ENCODE results near the gene COX17.

Gene COX17

DNA sequence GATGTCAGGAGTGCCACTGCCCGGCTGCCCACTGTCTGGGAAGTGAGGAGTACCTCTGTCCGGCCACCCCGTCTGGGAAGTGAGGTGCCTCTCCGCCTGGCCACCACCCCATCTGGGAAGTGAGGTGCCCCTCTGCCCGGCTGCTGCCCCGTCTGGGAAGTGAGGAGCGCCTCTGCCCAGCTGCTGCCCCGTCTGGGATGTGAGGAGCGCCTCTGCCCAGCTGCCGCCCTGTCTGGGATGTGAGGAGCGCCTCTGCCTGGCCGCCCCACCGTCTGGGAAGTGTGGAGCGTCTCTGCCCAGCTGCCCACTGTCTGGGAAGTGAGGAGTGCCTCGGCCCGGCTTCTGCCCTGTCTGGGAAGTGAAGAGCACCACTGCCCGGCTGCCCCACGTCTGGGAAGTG is 3.3 kb downstream of the COX17 start:
- DNase-seq (ENCODE audit: low spot score), result no peak

DNA sequence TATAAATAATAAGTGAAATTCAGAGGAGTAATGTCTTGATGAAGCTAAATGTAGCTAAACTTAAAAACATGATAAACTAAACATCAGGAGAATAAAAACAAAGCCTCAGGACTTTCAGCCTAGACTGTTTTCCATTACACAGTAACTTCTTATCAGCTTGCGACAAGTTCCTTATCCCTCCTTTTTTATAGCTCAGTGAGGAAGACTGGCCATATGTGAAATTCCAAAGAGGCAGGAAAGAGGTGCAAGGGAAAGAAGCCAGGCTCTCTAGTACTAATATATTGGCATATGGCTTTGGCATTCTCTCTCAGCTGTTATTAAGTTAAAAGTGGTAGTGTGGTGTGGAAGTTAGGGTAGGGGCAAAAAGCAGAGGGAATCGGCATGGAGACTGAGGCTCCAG is 4.4 kb downstream of the COX17 start:
- no peak for DNase-seq (ENCODE audit: low spot score)

DNA sequence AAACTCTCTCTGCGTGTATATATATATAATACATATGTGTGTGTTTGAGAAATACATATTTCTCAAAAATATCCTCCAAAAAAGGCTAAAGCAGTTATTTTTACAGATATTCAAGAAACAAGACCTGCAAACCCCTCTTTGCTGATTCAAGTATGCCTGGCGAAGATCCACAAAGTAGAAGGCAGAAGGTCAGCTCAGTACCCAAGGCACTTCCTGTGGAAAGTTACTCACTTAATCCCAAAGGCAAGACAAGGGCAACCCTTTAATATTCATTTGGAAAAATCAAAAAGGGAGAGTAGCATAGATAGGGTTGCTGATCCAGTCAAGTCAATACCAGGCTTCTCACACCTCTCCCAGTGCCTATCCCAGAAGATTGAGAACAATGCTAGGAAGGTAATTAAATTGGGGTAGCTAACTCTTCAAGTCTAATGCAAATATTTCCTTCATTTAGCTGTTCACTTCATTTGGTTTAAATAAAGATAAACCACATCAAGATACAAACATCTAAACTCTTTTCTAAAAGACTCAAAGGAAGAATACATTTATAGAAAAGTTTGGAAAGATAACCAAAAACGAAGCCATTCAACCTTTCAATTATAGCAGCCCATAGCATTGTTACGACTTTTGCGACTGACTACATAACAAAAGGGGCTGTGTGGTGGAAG is 7.2 kb downstream of the COX17 start:
- DNase-seq (ENCODE audit: low spot score), result no peak

DNA sequence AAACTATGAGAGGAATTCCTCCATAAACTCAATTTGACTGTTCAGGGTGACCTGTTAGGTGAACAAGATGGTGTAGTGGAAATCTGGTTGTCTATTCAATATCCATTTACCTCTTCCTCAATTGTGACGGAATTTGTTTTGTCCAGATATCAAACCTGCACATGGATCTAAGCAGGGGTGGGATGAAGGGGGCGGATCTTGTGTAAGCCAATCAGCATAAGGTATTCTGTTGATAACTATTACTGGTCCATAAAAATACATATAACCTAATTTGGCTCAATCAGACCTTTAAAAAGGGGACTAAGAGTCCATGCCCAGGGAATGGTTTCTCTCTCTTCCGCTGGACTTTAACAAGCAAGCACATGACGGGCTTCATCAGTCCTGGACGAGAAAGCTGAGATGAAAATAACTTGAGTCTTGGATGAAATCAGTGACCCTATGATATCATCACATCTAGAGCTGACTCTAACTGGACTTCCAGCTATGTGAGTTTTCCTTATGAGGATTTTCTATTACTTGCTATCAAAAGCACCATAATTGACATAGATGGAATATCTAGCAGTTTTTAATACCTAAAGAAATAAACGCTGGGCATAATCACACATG is 11.1 kb downstream of the COX17 start:
- no peak for DNase-seq (ENCODE audit: low spot score)

DNA sequence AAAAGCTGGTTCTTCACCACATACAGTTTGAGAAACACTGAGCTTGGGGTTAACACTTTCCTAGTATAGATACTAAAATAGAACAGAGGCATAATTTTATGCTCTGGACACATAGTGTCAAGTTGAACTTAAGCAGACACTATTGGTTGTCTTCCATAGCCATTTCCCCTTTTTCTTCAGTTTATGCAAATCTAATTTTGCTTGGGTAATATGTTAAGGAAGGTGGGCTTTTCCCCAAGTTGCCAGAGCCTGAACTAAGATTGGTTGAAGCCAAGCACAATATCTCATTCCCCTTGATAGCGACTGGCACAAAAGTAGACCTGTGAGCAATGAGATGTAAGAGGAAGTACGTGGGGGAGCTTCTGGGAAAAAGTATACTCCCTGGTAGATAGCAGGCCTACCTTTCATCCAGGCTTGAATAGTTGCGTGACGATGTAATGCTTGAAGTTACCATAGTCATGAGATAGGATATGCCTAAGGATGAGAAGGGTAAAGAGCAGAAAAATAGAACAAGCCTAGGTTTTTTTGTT is 12.3 kb downstream of the COX17 start:
- no peak for DNase-seq (ENCODE audit: low spot score)

DNA sequence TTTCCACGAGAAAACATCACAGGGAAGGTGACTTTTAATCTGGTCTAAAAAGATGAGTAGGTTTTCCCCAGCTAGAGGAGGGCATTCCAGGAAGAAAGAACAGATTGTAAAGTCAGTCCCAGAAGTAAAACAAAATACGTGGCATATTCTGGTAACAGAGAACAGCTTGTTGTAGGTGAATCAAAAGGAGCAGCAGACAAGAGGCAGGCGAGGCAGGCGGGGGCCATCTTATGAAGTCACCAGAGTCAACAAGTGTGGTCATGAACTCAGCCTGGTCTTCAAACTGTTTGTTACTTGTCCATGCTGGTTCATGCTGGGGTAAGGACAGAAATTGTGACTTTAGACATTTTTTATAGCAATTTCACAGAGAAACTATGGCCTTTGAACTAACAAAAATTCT is 12.8 kb downstream of the COX17 start:
- no peak for DNase-seq (ENCODE audit: low spot score)

DNA sequence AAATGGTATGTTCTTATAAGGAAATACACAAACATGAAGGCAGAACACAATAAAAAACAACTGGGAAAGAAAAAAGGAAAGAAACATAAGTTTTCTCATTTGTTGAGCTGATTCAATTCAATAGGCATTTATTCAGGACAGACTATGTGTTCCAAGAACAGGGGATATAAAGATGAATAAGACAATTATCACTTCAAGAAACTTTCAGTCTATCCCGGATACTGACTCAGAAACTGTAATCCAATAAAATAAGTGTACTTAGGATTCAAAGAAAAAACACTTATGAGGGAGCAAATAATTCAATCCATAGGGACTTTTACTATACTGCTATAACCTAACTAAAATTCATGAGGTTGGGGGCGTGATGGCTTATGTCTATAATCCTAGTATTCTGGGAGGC is 13.3 kb downstream of the COX17 start:
- no peak for DNase-seq (ENCODE audit: low spot score)

DNA sequence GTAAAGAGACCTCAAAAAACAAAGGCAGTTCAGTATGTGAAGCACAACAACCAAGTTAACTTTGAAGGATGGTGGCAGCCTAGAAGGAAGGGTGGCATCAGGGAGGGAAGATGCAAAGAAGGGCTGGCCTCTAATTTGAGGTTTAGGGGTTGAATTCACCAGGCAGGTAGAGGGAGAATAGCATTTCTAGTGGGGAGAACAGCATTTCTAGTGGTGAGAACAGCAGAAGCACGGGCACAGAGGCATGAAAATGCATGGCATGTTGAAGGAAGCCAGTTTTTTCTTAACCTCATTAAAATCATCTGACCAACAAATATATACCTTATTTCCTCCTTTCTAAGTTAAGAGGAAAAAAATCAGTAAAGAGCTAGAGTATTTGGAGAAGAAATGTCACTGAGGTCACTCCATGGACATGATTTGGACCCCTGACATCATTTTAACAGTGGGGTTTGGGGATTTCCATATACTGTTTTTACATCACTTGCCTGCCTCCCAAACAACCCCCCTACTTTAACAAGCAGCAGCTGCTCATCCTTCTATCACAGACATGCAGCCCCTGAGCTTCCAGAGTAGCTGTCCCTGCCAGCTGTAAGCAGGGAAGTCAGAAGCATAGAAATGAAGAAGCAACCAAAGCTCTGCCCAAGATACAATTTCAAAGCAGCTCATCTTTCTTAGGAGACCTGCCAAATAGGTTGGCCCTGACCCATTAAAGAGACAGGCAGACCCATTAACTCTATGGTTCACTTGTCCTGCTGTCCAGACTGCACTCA is 14.4 kb downstream of the COX17 start:
- no peak for DNase-seq (ENCODE audit: low spot score)

DNA sequence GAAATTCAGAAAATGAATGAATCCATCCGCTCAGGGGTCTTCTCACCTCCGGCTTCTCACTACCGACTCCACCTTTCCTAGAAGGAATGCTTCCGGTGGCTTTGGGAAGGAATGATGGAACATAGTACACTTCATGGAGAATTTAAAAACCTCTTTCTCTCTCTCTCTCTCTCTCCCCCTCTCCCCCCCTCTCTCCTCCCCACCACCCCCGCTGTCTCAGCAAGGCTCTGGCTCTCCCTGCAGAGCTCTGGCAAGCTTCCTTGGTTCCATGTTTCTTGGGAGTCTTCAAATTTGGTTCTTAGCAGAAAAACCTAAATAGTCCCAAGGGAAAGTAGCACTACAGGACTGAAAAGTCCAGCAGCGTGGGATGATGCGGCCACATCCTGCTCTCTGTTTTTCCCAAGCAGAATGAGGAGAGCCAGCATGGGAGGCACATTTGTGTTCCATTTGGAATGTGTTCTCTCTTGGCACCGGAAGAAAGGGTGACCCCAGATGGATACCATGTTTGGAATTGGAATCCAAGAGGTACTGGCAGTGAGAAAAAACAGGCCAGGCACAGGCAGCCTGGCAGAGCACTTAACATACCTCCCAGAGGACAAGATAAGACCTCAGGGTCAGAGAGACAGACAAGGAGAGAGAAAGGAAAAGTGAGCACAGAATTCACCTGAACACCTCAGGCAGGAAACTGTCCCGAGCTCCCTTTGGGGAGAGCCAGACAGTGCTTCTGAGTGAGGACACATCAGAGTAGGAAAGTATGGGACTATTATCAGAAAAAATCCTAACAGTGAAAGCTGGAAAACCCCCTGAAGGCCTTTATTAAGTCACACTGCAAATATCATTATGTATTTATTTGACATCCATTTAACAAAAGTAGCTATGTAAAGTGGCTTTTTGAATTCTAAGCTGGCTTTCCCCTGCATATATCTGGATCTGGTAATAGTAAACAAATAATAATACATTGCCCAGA is 16.4 kb downstream of the COX17 start, which contains the start of gene POPDC2:
TSS of gene POPDC2 (minus strand) at position 116 of the 967 bp plus-strand sequence. CDS start 166 bp downstream, outside the sequence.
- no peak for DNase-seq (ENCODE audit: low spot score)

DNA sequence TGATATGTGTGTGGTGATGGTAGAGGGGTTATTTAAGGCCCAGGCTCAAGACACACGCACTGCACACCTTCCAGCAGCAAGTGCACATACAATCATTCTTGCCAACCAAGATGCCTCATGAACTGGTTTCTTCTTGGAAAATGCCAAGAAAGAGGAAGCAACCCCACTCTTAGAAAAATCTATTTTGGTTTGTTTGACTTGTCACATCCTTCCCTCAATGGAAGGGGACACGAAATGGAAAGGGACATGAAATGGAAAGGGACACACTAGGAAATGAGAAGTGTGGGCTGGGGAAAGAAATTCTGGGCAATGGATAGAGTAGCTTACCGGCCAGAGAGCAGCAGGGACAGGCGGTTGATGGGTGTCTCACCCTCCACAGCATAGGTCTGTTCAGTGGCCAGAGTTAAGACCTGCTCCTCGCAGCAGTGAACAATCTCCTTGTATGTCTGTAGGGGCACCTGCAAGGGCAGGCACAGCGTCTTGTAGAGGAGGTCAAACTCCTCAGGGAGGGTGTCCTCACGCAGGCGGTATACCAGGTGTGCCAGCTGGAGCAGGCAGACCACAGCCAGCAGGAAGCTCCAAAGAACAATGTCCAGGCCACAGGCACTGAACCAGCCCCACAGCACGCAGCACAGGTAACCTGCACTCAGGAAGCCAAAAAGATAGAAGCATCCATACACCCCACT is 17.5 kb downstream of the COX17 start:
- no peak for DNase-seq (ENCODE audit: low spot score)

DNA sequence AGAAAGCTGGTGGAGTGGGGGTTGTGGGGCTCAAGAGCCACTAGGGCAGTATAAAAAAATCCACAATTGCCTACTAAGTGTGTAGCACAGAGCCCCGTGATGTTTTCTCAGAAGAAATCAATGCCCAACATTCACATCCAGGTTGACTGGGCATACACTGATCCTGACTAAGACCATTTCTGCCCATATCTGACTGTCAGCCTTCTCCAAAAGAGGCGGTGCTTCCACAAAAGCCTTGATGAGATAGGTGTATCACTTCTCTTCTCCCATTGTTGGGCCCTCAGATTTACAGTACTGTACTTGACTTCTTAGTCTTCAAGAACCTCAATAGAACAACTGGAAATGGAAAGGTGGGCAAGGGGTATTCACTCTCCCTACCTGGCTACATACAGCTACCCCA is 18.2 kb downstream of the COX17 start:
- DNase-seq (ENCODE audit: low spot score), result no peak

DNA sequence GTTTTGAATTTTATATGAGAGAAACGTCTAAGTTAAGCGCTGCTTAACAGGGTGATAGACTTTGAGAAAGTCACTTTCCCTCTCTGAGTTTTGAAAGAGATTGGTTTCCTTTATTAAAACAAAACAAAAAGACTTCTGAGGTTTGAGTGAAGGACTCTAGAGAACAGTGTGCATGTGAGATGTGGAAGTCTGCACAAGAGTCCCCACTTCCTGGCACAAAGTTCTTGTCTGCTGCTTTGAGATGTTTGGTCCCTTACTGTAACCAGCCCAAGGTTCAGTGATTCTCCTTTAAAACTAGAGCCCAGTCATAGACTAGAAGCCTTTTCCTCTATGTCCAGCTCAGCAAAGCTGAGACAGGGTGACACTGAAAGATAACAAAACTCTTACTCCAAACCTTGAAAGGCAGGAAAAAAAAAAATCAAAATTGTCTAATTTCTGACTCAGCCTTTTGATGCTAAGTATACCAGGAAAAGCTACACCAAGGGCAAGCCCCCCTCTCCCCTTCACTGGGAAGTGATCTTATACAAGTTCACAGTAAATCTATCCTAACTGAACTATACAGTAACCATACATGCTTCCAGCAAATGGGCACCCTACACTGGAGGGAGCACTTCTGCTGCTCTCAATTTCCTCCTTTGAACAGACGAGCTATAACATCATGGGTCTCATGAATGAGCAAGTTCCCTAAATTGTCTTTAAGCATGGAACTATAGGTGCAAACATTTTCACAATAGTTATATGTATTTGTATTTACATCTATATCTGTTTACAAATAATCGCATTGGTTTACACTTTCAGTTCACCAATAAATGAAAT is 19.1 kb downstream of the COX17 start:
- DNase-seq (ENCODE audit: low spot score), result no peak

DNA sequence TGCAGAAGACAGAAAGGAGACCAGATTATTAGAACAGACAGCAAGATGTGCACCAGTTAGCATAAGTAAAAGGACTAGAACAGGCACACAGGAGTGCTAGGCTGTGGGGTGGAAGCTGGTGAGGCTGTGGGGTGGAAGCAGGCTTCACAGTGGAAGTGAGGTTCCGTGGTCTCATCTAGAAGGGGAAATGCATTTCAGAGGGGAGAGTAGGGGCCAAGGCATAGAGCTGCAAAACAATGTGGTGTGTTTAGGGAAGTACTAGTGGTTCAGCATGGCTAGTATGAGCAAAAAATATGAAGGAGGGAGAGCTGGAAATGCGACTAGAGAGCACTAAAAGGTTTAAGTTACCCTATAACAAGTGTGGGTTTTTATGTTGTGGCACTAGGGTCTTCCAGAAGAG is 23.3 kb downstream of the COX17 start:
- no peak for DNase-seq (ENCODE audit: low spot score)

DNA sequence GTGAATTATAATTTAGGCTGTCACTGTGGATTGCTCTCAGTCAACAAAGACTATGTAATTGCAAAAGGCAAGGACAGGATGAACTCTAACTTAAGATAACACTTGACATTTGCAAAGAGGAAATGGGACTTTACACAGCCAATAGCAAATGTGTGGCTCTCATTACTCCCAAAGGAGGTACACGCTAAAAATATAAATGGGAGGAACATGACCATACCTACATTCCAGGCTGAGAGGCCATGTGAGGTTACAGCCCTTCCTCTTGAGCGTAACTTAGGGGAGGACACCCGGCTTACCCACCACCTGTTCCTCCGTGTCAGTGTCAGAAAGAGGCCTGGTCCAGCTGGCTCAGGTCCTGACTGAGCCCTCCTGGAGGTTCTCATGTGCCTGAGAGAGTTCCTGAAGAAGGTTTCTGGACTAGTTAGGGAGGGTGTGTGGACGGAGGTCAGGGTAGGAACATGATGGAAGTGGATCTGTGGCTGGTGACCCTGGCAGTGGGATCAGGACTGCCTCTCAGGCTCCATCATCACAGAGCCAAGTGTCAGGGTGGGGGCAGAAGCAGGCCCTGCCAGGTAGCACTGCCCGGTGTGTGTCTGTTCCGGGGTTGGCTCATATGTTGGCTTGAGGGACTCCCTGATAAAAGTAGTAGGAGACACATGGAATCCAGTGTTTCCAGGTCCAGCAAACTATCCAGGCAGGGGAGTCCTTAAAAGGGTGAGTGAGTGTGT is 24.7 kb downstream of the COX17 start:
- DNase-seq (ENCODE audit: low spot score), result no peak

DNA sequence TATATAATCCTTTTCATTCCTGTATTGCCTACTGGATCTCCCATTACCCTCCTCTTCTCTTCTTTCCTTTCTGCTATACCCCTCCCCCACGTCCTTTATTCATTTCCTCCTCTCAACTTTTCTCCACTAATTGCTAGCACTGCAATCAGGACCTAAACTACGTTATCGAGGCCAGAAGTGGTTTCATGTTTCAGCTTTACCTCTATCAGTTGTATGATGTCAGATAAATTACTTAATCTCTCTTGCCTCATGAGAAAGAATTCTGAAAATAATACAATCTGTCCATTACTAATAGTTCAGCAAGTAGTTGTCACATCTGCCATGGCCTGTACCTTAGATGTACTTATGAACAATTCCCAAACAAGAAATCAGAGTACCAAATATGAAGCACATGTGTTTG is 27.4 kb downstream of the COX17 start:
- DNase-seq (ENCODE audit: low spot score), result no peak

DNA sequence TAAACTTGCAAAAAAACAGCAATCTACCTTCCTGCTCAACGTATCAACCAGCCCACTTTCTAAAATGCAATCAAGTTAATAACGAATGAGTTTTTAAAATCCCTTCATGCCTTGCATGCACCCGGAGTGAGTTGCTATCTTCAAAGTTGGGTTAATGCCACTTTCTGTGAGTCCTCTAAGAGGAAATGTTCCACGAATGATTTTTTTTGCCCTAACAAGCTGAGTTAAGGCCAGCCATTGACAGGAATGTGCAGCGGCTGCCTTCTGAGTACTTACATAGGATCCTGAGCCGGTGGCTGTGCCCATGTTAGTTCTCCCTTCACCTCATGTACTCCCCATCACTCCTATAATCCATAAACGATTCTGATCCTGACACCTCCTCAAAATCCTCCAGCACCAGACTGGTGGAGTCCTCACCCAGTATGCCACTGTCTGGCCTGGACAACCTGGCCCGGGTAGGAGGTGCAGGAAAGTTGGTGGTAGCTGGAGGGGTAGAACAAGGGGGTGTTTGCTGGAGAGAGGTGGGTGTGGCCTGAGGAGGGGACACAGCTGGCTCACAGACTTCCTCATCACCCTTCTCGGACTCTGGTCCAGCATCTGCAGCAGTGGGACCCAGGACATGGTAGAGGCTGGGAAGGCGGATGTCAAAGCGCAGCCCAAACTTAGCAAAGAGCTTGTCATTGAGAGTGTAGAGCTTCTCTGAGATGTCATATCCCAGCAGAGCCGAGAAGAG is 29.2 kb downstream of the COX17 start:
- no peak for DNase-seq (ENCODE audit: low spot score)

DNA sequence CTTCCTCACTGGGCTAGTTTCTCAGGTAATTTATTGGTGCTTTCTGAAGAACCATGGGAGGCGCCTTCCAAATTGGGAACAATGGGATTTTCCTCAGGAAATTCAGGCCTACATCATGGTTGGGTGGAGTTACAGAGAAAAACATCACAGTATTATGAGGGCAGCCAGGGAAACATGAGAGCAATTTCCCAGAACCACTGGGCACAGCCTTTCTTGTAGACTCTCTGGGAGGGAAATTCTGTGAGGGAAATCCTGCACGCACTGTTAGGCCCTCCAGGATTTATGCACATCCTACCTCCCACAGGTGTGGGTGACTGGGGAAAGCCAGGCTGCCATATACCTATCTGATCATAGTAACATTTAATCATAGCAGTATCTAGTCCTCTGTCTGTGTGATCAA is 30.0 kb downstream of the COX17 start:
- DNase-seq (ENCODE audit: low spot score), result no peak

DNA sequence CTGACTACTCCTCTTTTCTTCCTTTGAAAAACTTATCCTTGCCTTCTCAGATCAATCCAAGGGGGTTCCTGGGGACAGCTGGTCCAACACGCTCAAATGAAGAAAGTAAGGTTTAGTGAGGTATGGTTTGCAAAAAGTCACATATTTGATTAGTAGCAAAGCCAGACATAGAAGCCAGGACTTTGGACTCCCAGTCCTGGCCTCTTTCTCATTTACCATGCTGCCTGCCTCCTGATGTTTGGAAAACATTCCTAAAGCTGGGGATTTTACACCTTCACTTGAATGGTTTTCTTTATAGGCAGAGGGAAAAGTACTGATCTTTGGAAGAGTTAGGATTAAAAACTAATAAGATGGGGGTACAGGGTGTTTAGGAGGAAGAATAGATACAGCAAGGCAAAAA is 31.4 kb downstream of the COX17 start:
- DNase-seq (ENCODE audit: low spot score), result peak; percentile 40

DNA sequence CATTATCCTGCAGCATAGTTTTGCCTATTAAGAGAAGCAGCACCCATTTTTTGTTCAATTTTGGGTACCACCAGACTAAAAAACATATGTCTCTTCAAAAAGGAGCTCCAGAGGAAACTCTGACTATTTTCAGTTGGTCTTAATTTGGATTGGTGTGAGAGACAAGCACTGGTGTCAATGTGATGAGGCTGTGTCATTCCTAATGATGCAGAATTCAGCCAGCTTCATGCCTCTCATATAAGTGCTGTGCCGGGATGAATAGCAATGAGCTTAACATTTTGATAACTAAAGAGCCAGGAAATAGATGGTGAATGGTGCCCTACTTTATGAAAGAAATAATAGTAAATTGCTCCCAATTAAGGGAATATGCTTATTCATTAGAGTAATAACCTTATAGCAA is 32.7 kb downstream of the COX17 start:
- DNase-seq (ENCODE audit: low spot score), result no peak
